GM20000 (cell line): ENCODE results near the gene METAP1D.

ENCODE experiments used
- DNase-seq: peaks from one replicate; pipeline ENCODE4 v3.0.0; 2012; ENCODE audit warnings: low spot score
- TF ChIP-seq, protein P1 (sequence below): IDR thresholded peaks from 2 replicates; pipeline ENCODE4 v1.5.1; 2012; ENCODE audit warnings: mild to moderate bottlenecking, control low read depth; ENCODE audit errors: extremely low read depth, missing control alignments

The METAP1D gene

DNA sequence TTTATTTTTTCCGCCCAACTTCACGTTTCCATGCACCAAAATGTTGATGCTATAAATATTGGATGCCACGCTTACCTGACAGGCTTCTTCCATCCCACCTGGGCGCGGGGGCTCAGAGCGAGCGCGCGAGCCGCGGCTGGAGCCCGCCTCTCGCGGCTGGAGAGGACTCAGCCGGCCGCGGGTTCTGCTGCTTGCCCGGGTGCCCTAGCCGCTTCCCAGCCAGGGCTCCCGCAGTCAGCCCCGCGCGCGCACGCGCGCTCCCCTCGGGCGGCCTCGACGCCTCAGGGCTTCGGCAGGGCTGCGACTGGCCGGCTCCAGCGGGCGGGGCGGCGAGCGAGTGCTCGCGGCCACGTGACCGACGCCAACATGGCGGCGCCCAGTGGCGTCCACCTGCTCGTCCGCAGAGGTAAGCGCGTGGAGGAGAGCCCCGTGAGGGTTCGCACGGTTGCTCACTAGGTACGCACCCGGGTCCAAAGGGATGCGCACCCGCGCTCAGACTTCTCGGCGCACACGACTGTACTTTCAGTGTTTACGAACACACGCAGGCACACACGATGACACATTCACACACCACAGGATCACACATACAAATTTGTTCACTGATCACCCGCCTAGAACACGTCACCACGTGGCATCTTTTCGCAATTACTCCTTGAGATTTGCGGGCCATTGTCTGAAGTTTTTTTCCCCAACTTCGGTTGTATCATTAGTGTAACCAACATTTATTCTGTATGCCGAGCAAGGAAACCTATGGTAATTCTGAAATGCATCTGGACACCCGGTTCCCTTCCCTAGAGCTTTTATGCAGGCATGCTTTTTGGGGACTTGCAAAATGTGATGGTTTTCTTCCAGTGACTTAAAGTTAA lies at the start of gene METAP1D:
Gene METAP1D, plus strand, starts transcription at position 350 of the 866 bp plus-strand sequence. Its CDS starts 17 bp downstream, at position 367.
- TF ChIP-seq, protein P1, sequence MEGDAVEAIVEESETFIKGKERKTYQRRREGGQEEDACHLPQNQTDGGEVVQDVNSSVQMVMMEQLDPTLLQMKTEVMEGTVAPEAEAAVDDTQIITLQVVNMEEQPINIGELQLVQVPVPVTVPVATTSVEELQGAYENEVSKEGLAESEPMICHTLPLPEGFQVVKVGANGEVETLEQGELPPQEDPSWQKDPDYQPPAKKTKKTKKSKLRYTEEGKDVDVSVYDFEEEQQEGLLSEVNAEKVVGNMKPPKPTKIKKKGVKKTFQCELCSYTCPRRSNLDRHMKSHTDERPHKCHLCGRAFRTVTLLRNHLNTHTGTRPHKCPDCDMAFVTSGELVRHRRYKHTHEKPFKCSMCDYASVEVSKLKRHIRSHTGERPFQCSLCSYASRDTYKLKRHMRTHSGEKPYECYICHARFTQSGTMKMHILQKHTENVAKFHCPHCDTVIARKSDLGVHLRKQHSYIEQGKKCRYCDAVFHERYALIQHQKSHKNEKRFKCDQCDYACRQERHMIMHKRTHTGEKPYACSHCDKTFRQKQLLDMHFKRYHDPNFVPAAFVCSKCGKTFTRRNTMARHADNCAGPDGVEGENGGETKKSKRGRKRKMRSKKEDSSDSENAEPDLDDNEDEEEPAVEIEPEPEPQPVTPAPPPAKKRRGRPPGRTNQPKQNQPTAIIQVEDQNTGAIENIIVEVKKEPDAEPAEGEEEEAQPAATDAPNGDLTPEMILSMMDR, result no peak
- DNase-seq, result peak; percentile 97

DNA sequence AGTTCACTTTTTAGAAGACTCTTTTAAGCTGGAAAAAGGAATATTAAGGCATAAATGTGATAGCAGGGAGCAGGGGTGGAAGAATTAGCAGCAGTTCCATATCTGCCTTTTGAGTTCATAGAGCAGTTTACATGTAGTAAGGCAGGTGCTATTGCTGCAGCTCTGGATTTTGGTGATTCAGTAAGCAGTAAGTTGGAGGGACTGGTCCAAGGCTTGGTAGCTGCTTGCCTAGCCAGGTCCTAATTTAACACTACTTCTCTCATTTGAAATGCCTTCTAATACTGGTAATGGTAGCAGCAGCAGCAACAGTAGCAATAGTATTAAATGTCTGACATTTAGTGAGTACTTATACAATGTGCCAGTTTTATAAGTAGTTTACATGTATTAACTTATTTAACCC lies 47.5 kb upstream of the METAP1D start:
- DNase-seq, result no peak
- TF ChIP-seq, protein P1, result no peak

DNA sequence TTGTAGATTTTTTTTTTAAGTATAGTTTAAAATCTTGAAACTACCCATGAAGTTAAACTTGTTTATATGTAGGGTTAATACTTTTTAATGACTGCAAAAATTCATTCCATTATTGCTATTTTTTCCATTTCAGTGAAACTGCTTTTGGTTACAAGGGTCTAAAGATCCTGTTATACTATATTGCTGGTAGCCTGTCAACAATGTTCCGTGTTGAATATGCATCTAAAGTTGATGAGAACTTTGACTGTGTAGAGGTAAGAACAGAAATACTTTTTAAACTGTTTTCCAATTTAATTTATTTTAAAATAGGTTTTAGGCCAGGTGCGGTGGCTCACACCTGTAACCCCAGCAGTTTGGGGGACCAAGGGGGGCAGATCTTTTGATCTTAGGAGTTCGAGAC lies 47.0 kb upstream of the METAP1D start:
- DNase-seq, result no peak
- TF ChIP-seq, protein P1, result no peak

DNA sequence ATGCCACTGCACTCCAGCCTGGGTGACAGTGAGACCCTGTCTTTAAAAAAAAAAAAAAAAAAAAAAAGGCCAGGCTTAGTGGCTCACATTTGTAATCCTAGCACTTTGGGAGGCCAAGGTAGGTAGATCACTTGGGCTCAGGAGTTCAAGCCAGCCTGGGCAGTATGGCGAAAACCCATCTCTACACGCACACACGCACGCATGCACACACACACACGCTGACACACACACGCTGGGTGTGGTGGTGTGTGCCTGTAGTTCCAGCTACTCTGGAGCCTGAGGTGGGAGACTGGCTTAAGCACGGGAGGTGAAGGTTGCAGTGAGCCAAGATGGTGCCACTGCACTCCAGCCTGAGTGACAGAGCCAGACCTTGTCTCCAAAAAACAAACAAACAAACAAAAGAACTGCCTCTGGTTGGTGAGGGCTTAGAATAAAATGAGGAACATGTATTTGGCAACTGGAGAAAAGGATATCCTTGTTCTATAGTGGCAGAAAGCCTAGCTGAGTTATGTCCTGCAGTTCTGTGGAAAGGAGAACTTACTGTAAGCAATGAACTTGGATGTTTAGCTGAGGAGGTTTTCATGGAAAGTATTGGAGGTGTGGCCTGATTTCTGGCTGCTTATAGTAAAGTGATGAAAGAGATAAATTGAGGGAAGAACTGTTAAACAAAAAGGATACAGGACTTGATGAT lies 43.5 kb upstream of the METAP1D start:
- TF ChIP-seq, protein P1, result no peak
- no peak for DNase-seq

DNA sequence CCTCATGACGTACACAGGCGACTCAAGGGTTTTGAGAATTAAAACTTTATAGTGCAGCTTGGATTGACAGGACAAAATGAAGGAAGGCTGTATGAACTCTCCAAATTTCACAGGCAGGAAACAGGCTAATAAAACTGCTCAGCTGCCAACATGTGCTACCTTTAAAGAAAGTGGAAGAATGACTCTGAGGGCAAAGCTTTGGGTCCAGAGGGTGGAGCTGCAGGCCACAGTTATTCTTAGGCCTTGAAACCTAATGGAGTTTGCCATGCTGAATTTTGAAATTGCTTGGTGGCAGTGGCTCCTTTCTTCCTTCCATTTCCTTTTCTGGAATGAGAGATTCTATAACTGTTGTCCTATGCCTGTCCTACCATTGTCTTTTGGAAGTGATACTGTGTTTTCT lies 42.7 kb upstream of the METAP1D start:
- no peak for DNase-seq
- TF ChIP-seq, protein P1, result no peak

DNA sequence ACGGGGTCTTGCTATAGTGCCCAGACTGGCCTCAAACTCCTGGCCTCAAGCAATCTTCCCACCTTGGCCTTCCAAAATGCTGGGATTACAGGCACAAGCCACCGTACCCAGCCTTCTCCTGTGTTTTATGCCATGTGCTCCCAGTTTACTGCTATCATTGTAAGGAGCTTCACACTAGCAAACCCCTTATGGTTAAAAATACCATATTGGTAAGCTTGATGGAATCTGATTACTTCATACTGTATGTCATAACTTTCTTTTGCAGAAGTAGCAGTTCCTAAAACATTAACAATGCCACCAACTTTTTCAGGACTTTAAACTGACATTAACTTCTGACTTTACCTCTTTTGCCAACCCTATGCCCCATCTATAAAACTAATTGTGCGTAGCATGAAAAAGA lies 41.3 kb upstream of the METAP1D start:
- TF ChIP-seq, protein P1, result no peak
- no peak for DNase-seq

DNA sequence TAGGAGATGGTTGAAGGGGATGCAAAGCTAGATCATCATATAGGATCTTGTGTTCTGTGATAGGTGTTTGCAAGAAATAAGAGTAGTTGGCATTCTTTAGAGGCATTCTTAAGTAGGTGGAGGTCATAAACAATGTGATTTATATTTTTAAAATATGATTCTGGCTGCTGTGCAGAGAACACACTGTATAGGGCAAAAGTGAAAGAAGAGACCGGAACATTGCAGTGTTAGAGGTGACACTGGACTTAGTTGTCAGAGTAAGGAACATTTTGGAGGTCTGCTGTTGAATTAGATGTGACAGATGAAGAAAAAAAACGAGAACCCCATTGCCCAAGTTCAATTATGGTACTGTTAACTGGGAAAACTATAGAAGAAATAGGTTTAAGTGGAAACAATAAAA lies 39.8 kb upstream of the METAP1D start:
- TF ChIP-seq, protein P1, result no peak
- no peak for DNase-seq
